ENCODE data around the gene OR6N2.

OR6N2 gene

DNA sequence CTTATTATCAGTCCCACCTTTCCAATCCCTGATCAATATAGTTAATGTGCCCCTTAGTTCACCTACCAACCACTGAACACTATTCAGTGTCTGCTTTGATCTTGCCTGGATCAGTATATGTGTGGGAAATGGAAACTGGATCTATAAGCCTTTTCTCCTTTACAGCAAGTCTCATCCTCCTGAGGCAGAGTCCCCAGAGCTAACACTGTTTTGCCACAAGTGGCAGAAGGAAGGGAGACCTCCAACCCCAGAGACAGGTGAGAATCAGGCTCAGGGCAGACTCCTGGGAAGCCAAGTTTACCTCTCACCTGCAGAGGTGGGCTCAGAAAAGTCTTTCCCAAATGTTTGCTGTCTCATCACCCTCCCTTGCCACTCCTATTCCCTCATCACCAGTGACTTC is at the start of gene OR6N2:
OR6N2 (minus strand) TSS at position 101 of the 400 bp plus-strand sequence. CDS start 3,569 bp downstream, outside the sequence.
- DNase-seq (ENCODE audit: low spot score): no peak

GRCh38 chr1:158830074-158830677 is 49.2 kb upstream of the OR6N2 start:
- no peak for DNase-seq (ENCODE audit: low spot score)

- DNase-seq (ENCODE audit: low spot score): no peak
Measured at GRCh38 chr1:158821723-158822122, 40.7 kb upstream of the OR6N2 start.

- DNase-seq (ENCODE audit: low spot score): peak; percentile 31
Measured at GRCh38 chr1:158819461-158820443, 38.7 kb upstream of the OR6N2 start.

DNA sequence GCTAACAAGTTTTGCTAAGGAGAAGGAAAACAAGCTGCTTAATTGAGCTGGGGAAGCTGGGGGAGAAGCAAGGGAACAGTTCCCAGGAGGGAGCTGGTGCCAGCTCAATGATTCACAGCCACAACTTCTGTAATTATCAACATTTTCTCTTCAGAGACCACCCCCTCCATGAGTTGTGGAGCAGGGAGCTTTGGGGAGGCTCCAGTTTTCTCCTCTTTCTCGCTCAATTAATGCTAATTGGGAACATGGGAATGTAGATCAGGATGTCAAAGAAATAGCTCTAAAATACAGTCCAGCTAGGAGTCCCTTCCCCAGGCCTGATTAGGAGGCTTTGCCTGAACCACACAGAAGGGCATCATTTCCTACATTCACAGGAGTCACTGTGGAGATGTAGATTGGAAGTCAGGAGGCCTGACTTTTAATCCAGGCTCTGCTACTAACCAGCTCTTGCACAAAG is 38.0 kb upstream of the OR6N2 start:
- DNase-seq (ENCODE audit: low spot score): no peak

- DNase-seq (ENCODE audit: low spot score): no peak
Measured at GRCh38 chr1:158818560-158818959, 37.6 kb upstream of the OR6N2 start.

GRCh38 chr1:158814970-158815369 is 34.0 kb upstream of the OR6N2 start:
- no peak for DNase-seq (ENCODE audit: low spot score)

GRCh38 chr1:158813164-158813563 is 32.2 kb upstream of the OR6N2 start:
- DNase-seq (ENCODE audit: low spot score): no peak

DNA sequence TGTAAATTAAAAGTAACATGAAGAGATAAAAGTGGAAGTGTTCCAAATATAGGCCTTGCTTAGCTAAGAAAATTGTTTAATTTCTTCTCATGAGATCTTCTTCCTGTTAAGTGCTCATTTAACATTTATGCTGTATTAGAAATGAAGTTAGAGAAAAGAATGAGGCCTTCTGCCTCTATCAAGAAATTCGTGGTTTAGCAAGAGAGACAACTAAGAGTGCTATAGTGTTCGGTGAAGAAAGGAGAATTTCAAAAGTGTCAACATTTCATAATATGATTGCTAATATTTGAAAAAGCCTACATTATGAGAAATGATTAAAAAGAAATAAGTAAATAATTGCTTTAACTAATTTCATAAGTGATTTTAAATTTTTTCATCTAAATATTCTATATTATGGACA is 31.3 kb upstream of the OR6N2 start:
- no peak for DNase-seq (ENCODE audit: low spot score)

DNA sequence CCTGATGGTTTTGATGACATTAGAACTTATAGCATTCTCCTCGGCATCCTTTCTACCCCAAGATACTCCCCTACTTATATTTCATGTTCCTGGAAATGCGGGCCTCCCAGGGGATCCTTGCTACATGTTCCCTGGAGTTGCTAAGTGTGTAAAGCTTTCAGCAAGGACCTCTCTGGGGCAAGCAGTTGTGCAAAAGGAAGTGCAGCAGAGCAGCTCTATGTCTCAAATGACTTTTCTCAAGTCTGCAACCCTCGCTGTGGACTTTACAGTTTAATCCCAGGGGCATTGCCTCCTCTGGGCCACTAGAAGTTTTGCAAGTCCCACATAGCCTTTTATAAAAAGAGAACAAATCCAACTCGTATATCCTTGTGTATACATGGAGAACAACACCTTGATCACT is 29.3 kb upstream of the OR6N2 start:
- DNase-seq (ENCODE audit: low spot score): no peak

- DNase-seq (ENCODE audit: low spot score): no peak
Measured at GRCh38 chr1:158809862-158810261, 28.9 kb upstream of the OR6N2 start.

- no peak for DNase-seq (ENCODE audit: low spot score)
Measured at GRCh38 chr1:158809256-158809655, 28.3 kb upstream of the OR6N2 start.

DNA sequence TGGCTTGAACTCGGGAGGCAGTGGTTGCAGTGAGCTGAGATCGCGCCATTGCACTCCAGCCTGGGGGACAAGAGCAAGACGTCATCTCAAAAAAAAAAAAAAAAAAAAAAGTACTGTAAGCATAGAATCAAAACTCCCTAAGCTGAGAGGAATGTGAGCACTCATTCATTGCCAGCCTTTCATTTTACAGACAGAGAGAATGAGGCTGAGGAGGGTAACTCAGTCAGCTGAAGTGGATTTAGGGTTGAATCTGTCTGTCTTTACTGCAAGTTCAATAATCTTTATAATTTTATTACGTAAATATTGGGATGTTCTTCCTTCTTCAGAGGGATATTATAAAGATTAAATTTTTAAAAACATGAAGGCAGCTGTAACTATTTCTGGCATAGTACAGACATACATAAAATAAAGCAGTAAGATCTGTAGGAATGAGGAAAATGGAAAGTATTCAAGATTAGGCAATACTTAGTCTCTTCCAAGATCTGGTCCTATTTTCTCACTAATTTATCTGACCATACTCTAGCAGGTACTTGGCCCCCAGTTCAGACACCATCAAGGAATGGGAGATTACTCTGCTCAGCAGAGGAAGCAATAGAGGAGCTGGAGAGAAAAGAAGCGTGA is 26.0 kb upstream of the OR6N2 start:
- DNase-seq (ENCODE audit: low spot score): no peak

GRCh38 chr1:158803678-158804077 is 22.7 kb upstream of the OR6N2 start:
- DNase-seq (ENCODE audit: low spot score): no peak

- no peak for DNase-seq (ENCODE audit: low spot score)
Measured at GRCh38 chr1:158801396-158801795, 20.4 kb upstream of the OR6N2 start.

DNA sequence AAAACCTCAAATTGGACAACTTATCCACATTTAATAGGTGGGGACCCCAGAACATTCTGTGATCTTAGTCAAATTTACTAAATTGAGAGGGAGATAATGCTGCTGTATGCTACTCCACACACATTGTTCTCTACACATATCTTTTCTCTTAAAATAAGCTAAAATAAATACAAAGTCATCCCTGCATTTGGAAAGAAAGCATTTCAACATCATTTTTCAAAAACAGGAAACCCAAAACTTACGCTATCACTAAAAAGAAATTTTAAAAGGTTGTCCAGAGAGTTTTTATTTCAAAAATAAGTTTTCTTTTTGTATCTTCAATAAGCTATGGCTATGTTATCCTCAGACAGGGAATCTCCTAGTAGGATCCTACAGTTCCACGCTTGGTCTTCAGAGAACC is 19.5 kb upstream of the OR6N2 start:
- DNase-seq (ENCODE audit: low spot score): no peak

- no peak for DNase-seq (ENCODE audit: low spot score)
Measured at GRCh38 chr1:158799689-158800088, 18.7 kb upstream of the OR6N2 start.

- DNase-seq (ENCODE audit: low spot score): no peak
Measured at GRCh38 chr1:158798531-158798930, 17.5 kb upstream of the OR6N2 start.

GRCh38 chr1:158794247-158794646 is 13.2 kb upstream of the OR6N2 start:
- no peak for DNase-seq (ENCODE audit: low spot score)

DNA sequence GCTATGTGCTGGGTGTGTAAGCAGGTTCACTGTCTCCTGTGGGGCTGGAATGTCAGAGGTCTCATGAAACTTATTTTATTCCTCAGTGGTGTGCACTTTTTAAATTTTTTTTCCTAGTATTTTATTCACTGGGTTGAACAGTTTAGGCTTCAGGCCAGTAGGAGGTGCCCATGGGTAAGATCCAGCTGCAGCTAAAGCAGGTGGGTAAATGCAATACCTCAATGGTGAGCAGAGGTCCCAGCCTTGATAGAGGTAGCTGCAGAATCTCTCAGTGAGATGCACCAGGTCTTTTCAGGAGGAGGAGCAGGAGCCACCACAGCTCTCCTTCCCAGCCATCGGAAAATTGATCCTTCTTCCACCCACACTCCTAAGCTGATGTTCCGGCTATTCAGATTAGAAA is 12.6 kb upstream of the OR6N2 start:
- peak; percentile 15 for DNase-seq (ENCODE audit: low spot score)

DNA sequence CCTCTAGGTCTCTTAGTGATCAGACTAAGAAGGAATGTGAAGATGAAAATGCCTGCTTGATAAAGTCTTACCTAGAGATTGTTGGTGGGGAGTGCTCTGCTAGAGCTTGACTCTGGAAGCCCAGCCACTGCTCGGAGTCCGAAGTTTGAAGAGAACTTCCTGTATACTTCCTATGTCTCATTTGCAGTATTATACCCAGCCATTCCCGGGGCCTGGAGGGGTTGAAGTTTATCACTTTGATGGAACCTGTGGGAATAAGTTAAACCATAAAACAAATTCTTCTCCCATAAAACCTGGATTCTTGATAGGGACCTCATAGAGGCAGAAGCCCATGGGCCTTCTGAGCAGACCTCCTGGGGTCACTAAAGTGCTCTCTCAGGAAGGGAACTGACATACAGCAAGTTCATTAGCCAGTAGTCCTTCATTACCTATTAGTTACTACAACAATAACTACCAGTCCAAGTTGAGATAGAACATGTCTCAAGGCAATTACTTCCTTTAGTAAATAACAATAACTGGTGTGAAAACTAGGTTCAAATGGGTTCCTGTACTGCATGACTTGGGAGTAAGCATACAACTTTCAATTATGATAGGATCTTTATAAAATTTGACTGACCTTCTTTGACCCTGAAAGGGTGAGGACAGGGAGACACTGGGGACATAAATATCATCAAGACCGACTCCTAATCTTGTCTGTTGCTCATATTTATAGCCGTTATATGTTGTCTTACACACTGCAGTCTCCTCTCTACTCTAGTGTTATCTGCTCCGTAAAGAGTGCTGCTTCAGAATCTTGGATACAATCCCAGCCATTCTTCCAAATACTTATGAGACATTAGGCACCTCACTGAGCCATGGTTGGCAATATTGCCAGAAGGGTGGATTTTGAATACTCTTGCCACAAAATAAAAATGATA is 8.8 kb downstream of the OR6N2 start, which contains the start of gene OR6N1:
OR6N1 (minus strand) TSS at position 246 of the 917 bp plus-strand sequence. CDS start 5,513 bp downstream, outside the sequence.
- no peak for DNase-seq (ENCODE audit: low spot score)

- no peak for DNase-seq (ENCODE audit: low spot score)
Measured at GRCh38 chr1:158754420-158754819, 26.6 kb downstream of the OR6N2 start, which contains the start of gene OR6K6. Gene OR6K6 (plus strand): TSS chr1:158754720. CDS start chr1:158754888, 168 bp downstream.

Data from CD4-positive, alpha-beta T cell treated with Interleukin-6 at 100 ng/mL for 8 hours (primary cell).